Measurements from ENCODE around the gene L3MBTL3.
A peak's percentile ranks its signal among the peaks of the same experiment; 100 is the strongest.
"Not testable (repeated sequence)": the region's sequence is repeated elsewhere in the genome, so short reads cannot be mapped to it uniquely, and the experiment has no call there.

The L3MBTL3 gene

DNA sequence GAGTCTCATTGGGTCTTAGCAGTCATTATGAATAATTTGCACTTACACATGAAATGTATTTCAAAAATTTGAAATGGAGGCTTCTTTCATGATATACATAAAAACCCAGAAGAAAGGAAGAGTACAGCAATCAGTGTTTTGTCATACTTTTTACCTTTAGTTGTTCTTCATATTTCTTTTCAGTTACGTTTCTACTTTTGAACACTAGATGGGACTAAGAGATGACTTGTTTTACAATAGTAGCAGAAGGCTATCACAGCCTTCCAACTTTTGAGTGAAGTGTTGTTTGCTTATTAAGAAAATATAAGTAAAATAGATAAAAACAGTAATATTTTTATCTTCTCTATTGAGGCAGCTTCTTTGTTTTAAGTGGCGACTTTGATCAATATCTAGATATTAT, 58.1 kb downstream of the L3MBTL3 start:
- no peak for DNase-seq (ENCODE audit: low spot score)

DNA sequence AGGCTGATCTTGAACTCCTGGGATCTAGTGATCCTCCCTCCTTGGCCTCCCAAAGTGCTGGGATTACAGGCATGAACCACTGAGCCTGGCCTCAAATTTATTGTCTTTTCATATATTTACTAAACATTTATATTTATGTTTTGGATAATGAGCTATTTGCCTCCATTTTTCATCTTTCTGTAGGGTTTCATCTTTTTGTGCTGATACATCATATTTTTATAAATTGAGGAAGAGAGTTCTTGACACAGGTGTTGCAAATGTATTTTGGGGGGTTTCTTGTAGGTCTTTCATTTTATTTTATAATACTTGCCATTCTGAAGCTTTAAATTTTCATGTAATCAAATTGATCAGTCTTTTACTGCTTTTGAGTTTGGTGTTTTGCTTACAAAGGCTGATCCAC, 72.4 kb downstream of the L3MBTL3 start:
- DNase-seq (ENCODE audit: low spot score) = no peak

DNA sequence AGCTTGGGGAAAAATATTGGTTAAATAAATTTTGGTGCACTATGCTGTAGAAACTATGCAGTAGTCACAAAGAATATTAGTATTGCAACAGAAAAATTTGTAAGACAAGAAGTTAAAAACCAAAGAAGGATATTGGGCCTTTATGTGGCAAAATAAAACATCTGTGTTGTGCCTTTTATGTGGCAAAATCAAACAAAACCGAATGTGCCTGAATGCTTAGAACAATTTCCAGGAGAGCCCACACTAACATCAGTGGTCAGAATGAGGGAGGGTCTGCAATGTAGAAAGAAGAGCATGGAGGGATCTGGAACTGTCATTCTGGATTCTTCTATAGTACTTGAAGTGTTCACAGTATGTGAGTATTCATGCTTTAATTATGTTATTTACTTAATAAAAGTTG, 75.2 kb downstream of the L3MBTL3 start:
- DNase-seq (ENCODE audit: low spot score) = no peak

DNA sequence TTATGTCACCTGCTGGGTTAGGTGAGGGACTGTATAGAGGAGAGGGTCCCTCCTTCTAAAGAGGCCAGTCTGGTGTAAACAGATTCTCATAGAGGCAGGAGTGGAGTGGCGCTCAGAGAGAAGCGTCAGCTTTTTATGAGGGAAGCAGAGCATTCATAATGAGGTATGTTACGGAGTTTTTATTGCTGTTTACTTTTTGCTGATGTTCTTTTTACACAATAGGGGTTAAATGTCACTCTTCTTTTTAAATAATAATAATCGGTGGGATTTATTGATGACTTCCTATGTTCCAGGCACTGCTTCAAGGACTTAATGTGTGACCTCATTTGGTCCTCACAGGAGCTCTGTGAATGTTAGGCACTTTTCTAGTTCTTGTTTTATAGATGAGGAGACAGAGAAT, 79.9 kb downstream of the L3MBTL3 start:
- DNase-seq (ENCODE audit: low spot score) = no peak

DNA sequence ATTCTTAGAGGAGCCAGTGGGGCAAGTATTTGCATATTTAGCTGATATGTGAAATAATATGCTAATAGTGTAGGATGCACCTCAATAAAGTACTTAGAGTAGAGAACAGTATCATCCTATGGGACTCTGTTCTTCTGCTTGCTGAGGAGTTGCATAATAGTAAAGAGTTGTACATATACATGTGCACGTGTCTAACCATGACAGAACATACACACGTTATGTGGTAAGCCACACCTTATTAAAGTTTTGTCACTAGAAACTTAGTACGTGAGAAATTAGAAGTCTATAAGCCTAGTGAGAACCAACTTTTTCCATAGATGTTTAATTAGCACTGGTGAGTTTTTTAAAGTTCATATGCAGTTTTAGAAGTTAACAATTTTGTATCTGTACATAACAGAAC, 80.7 kb downstream of the L3MBTL3 start:
- no peak for DNase-seq (ENCODE audit: low spot score)

DNA sequence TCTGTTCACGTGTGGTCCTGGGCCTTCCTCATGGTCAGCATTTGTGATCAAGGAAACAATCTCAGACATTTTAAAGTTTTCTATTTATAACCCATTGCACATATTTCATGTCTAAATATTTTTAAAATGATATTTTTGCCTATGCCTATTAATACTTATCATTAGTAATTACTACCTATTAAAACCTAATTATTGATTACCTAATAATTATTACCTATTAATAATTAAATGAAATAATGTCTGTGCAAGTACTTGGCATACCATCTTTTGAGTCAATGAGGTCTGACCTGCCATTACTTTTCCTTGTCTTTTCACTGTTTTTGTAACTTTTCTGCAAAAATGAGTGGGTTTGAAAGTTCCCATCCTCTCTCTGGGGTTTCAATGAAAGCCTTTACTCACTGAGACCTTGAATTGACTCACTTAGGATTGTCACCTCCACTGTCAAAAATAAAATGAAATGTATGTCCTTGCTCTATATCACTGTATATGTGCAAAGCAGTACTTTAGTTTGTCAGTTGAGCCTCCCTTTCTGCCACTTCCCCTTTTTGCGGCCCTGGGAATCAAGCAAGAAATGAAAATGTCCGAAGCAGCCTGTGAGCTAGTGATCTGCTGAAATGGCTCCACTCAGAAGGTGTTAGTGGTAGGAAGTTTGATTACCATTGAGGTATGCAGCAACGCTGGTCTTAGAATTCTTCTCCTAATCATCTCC, 87.8 kb downstream of the L3MBTL3 start:
- DNase-seq (ENCODE audit: low spot score) = no peak

DNA sequence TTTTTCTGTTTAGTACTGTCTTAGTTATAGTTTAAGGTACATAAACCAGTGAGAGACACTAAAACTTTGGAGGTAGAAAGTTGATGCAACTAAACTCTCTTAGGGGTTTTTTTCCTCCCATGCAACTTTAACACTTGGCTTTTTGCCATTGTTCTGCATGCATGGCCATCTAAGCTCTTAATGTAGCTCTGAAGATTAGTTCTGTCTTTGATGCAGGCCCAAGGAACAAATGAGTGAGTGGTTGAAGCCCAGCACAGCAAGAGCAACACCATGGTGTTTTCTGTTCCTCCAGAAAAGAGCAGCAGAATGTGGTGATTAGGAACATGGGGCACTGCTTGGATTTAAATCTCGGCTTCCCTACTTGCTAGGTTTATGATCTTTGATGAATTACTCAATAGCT, 89.3 kb downstream of the L3MBTL3 start:
- no peak for DNase-seq (ENCODE audit: low spot score)

DNA sequence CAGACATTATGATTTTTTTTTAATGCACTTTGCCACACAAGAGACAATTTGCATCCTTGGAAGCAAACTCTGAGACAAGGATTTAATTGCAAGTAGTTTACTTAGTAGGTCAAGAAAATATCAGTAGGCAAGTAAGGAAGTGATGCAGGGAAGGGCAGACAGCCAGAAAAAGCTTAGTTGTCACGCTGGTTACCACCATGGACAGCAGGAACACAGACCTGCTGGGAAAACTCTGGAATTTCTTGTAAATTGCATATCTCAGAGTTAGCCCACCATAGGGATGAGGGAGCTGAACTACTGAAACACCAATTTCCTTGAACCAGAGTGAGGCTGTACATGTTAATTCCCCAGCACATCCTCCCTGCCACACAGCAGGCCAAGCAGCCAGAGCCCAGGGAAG, 92.7 kb downstream of the L3MBTL3 start:
- no peak for DNase-seq (ENCODE audit: low spot score)

DNA sequence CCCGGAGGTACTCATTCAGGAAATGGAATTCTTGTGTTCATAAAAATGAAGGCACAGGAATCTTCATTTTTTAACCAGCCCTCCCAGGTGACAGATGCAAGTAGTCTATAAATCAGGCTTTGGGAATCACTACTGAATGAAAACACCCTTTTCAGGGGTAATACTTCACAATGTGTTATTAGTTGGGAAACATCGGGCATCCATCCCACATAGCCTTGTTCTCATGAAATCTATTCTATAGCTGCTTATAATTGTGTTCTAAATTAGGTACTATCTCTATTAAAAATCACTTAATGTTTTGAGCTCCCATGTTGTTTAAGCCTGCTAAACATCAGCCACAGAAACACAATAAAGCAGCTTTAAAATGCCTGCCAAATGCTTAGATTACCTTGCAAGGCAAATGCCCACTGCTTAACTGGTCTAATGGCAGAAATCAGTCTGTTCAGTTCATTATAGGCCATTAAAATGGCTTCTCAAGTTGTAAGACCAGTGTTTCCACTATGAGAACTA, 94.9 kb downstream of the L3MBTL3 start:
- DNase-seq (ENCODE audit: low spot score) = no peak

DNA sequence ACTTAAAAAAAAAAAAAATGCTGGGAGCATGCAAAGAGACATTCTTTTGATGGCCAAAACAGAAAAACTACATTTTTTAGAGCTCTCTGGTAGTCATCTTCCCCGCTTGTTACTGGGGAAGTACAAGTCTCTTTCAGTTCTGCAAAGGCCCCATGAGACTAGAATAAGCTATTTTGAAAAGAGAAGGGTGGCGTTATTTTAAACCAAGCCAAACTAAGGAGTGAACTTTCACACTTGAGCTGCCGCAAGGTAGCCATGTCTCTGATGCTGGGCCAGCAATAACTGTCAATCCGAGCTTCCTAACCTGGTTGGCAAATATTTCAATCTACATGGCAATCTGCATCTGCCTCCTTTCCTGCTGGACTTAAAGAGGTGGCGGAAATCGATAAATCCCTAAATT, 96.7 kb downstream of the L3MBTL3 start:
- no peak for DNase-seq (ENCODE audit: low spot score)

DNA sequence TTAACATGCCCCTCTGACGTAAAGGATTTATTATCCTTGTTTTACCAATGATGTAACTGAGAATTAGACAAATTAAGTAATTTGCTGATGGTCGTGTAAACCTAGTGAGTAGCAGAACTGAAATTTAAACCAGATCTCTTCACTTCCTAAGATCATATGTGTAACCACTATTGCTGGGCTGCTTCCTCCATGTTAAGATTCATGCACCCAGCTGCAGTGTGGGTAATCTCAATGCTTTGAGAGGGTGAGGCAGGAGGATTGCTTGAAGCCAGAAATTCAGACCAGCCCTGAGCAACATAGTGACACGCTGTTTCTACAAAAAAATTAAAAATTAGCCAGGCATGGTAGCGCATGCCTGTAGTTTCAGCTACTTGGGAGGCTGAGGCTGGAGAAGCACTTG, 97.9 kb downstream of the L3MBTL3 start:
- DNase-seq (ENCODE audit: low spot score) = no peak

DNA sequence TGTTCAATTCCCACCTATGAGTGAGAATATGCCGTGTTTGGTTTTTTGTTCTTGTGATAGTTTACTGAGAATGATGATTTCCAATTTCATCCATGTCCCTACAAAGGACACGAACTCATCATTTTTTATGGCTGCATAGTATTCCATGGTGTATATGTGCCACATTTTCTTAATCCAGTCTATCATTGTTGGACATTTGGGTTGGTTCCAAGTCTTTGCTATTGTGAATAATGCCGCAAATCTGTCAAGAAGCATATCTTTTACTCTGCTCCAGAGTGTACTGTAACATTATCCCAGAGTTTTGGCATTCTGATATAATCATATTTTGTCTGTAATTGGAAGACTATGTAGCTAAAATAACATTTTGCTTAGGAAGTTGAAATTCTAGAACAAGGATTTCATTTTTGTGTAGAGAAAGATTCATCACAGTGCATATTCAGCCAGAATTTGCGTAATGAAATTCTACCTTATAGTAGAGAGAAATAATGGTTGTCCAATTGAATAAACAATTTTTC, 98.9 kb downstream of the L3MBTL3 start:
- DNase-seq (ENCODE audit: low spot score) = not testable (repeated sequence)

DNA sequence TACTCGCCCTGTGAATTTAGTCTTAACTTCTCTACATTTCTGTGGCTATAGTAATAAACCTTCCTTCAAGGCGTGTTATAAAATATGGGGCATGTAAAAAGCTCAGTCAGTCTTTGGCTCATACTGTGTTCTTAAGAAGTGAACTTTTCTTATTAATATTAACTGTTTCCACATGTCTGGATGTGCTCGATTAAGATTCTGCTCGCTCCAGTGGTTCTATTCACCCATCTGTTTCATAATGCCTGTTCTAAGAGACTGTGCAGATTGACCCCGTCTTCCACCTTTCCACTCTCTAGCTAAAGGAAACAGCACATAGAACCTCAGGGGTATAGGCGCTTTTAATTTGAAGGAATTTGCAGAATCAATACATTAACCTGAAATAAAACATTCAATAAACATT, 99.9 kb downstream of the L3MBTL3 start:
- no peak for DNase-seq (ENCODE audit: low spot score)

DNA sequence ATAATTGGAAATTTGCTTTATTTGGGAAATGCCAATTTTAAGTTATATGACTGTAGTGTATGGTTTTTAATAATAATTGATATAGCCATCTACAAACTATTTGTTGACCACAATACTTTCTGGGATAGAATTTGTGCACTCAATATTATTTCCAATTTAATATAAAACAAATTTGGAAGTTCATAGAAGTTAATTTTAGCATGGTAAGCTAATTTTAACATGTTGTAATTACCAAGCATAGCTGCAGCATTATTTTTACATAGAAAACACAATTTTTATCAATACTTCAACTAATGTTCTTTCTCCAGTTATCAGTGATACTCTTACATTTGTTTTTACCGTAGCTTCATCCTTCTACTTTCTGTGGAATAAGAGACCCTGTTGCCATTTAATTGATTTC, 100.8 kb downstream of the L3MBTL3 start:
- no peak for DNase-seq (ENCODE audit: low spot score)

DNA sequence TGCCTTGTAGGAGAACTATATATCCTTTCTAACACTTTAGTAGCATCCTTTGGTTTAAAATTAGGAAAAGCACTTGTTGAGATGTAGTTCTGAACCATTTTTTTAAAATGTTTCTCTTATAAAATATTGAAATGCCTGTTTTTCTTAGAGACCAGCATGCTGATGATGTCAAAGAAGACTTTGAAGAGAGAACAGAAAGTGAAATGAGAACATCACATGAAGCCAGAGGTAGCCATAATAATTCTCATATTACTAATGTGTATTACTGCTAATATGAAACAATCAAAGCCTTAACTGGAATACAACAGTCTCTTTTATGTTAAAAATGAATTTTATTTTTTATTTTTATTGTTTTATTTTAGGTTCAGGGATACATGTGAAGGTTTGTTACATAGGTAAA, 102.3 kb downstream of the L3MBTL3 start:
- no peak for DNase-seq (ENCODE audit: low spot score)

DNA sequence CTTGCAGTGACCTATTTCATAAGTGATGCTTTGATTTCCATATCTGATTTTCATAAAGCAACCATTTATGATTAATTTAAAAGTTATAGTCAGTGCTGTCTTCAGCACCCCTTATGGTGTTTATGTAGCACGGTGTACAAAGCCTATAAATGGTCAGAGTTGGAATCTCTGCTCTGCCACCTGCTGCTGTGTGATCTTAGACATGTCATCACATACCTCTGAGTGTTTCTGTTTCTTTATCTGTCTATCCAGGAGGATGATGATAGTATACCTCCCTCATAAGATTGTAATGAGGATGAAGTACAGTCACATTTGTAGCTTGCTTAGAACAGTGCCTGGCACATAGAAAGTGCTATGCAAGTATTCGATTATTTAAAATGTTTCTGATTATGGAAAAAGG, 103.9 kb downstream of the L3MBTL3 start:
- DNase-seq (ENCODE audit: low spot score) = no peak

DNA sequence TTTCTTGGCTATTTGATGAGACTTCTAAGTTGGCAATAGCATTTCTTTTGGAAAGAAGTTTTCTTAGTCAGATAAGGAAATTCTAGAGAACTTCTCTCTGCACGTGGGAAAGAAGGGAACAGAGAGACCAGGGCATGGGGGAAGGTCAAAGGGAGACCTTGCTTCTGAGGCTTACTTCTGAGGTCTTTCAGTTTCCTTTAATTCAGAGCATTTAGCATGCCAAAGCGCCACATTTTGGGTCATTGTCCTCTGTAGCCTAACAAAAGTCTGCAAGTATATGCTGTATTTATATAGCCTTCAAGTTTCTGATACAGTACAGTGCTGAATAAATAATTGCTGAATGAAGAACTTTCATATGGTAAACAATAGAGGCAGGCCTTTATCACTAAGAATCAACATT, 108.8 kb downstream of the L3MBTL3 start:
- no peak for DNase-seq (ENCODE audit: low spot score)

DNA sequence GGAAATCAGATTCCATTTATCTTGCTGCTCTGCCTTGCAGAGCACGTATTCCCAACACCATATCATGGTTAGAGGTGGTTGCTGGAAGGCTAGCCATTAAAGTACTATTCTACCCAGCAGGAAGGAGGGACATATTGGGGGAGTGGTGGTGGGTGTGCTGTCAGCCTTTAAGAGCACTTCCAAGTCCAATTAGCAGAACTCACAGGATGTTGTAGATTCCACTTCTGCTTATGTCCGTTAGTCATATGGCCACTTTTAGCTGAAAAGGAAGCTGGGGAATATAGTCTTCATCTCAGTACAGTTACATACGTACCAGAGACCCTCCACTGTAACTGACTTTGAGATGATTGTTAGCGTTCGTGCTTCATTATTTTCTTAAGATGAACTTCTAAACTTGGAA, 109.9 kb downstream of the L3MBTL3 start:
- DNase-seq (ENCODE audit: low spot score) = peak; percentile 2

DNA sequence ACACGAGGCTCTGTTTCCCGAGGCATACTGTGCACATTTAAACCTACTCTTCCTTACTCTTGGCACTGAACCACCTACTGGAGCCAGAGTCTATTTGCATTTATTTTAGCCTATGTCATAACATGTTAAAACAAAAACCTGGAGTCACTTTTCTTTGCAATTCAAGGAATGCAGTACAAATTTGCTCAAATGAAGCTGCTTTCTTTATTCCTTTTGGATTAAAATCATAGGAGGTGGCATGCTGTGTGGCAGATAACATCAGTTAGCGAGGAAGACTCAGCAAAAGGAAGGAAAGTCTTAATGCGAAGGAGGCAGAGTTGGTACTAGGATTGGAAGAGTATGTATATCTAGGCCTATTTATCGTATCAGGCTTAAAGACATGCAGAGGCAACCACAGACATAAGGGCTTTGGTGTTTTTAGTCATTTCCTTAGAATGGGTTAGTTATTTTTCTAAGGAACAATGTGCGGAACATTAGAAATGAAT, 111.4 kb downstream of the L3MBTL3 start:
- peak; percentile 43 for DNase-seq (ENCODE audit: low spot score)

DNA sequence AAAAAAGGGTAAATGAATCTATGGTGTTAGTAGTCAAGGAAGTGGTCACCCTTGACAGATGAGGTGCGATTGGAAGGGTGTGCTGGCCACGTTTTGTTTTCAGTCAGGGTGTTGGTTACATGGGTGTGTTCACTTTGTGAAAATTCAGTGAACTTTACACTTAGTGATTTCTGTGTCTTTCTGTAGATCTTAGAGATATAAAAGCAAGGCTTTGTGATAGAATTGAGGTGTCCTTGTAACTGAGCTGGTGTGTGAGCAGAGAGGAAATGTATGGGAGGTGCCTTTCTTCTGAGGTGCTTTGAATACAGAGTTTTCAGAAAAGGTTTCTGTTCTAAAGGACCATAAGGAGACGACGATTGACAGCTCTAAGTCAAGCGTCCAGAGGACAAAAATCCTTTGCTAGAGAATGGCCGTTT, 113.9 kb downstream of the L3MBTL3 start:
- DNase-seq (ENCODE audit: low spot score) = no peak

DNA sequence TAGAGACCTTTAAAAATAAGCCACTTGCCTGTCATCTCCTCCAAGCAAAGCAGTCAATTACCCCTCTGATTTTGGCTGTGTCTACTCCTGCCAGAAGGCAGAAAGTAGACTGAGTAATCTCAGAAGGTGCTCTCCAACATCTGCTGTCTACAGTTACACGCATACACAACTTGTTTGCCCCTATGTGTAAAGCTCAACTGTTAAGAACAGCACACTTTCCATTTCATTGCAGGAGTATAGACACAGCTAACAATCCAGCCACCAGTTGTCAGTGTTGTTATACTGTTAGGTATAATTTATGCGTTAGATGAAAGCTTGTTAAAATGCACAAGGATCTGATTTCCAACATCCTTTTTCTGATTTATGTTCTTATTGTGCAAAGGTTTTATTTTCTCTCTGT, 116.2 kb downstream of the L3MBTL3 start:
- no peak for DNase-seq (ENCODE audit: low spot score)

DNA sequence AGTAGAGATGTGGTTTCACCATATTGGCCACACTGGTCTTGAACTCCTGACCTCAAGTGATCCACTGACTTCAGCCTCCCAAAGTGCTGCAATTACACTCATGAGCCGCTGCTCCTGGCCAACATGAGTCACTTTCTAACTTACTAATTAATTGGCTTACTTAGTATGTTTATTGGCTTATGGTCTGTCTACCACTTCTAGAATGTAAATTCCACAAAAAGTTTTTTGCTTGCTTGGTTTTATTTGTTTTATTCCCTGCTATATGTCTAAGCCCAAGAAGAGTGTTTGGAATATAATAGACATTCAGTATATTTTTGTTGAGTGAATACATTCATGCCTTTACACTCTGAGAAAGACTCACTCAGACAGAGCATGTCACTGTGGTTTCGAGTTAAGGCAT, 118.4 kb downstream of the L3MBTL3 start:
- DNase-seq (ENCODE audit: low spot score) = no peak

DNA sequence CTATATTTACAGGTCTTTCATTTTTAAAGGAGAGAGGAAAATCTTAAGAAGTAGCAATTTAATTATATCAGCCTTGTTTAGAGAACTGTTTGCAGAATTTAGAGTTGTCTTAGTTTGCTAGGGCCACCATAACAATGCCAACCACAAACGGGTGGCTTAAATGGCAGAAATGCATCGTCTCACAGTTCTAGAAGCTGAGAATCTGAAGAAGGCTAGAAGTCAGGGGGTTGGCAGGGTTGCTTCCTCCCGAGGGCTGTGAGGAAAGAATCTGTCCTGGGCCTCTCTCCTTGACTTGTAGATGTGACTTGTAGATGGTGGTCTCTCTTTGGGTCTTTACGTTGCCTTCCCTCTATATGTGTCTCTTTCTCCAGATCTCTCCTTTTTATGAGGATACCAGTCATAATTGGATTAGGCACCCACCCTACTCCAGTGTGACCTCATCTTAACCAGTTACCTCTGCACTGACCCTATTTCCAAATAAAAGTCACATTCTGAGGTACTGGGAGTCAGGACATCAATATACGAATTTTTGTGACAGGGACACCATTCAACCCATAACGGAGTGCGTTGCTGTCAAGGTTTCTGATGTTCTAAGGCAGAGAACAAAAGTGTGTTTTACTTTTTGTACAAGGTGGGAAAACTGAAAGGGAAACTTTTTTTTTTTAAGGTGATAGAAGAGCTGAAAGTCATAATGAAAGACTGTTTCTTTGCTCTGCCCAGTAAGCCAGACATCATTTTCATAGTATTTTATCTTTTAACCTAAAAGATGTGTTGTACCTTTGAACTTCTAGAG, 119.9 kb downstream of the L3MBTL3 start:
- DNase-seq (ENCODE audit: low spot score) = no peak

All from kidney capillary endothelial cell (primary cell).